Esophagus (tissue), 2 donors: ENCODE data around the gene RETREG1. TPM values are rescaled to one million over a fixed set of nuclear protein-coding genes. Genes with fewer than 3 reads are reported as not detected.
"Not testable (repeated sequence)": the region's sequence is repeated elsewhere in the genome, so short reads cannot be mapped to it uniquely, and the experiment has no call there.

Experiments
- H3K27ac ChIP-seq, 2 donors: one replicate each; pipeline ENCODE4 v1.5.1; 2013; ENCODE audit warnings: low read depth in 2 of 2, mild to moderate bottlenecking in 2 of 2, inconsistent platforms in 1 of 2, low read length in 1 of 2, moderate library complexity in 1 of 2
- H3K27me3 ChIP-seq, 2 donors: one replicate each; pipeline ENCODE4 v1.6.1; 2013; ENCODE audit warnings: low read length in 2 of 2, control low read depth in 1 of 2, mild to moderate bottlenecking in 1 of 2; ENCODE audit not compliant: insufficient read depth in 2 of 2, control insufficient read depth in 1 of 2
- H3K36me3 ChIP-seq, 2 donors: one replicate each; pipeline ENCODE4 v1.6.1; 2013; ENCODE audit warnings: low read length in 1 of 2; ENCODE audit not compliant: control insufficient read depth in 2 of 2, insufficient read depth in 2 of 2
- H3K4me1 ChIP-seq, 2 donors: one replicate each; pipeline ENCODE4 v1.6.1; 2013; ENCODE audit warnings: low read length in 1 of 2; ENCODE audit not compliant: control insufficient read depth in 2 of 2, insufficient read depth in 2 of 2
- H3K4me3 ChIP-seq, 2 donors: one replicate each; pipeline ENCODE4 v1.5.1; 2013; ENCODE audit warnings: low read length in 2 of 2, mild to moderate bottlenecking in 2 of 2, low read depth in 1 of 2, moderate library complexity in 1 of 2
- H3K9me3 ChIP-seq, 2 donors: one replicate each; pipeline ENCODE4 v1.6.1; 2013; ENCODE audit warnings: mild to moderate bottlenecking in 2 of 2, low read depth in 1 of 2, low read length in 1 of 2, moderate library complexity in 1 of 2; ENCODE audit not compliant: control insufficient read depth in 2 of 2, insufficient read depth in 1 of 2
- WGBS, 2 donors: extraction: QIAGEN DNeasy Blood & Tissue Kit; methylation state at CpG; one replicate each; pipeline ENCODE4 v1.1.7; 2013; 5-methylcytosine and 5-hydroxymethylcytosine counted together
- polyA plus RNA-seq, 2 donors: library from polyadenylated mRNA; stranded (reverse); fragments of 200-250 nt; gene quantifications; one replicate each; pipeline ENCODE4 v1.2.3, GENCODE V29; 2013
- donor health status: healthy with polysubstance abuse.
- donor health status: Bipolar disorder and iron deficiency.

RETREG1 gene
- polyA plus RNA-seq, 2 donors, result 1.0 TPM

- not testable (repeated sequence) for H3K4me1 ChIP-seq, H3K36me3 ChIP-seq, H3K4me3 ChIP-seq, H3K27ac ChIP-seq, H3K9me3 ChIP-seq, H3K27me3 ChIP-seq
These were observed 75.2 kb downstream of the RETREG1 start for GRCh38 chr5:16541592-16541991.

DNA sequence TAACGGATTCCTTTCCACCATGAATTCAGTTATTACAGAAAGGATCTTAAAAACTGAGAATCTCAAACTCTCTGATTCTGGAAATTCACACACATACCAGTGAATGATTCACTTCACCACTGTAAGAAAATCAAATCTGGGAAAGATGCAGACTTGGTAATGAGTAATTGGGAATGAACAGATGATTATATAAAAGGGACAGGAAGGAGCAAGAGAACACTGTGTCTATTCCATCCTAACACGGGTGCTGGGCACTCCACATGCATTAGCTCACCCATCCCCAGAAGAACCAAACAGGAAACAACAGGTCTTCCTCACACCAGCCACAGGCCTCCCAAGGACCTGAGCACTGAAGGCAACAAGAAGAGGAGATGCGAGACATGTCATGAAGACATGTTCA lies 76.4 kb downstream of the RETREG1 start:
- Histone ChIP-seq H3K4me3 (no peak overlapping the region), H3K27ac (no peak overlapping the region), H3K9me3 (no peaks in the 10 kb centered on the region), H3K4me1 (peaks cover 0 to 2% of the 10 kb centered on the region in 2 donors), H3K27me3 (no peaks in the 10 kb centered on the region), H3K36me3 (no peaks in the 10 kb centered on the region)
- WGBS, 2 donors, result 84 to 86% methylated on average over 3 of the region's 3 CpGs

- Histone ChIP-seq H3K4me1 (peaks cover 0 to 2% of the 10 kb centered on the region in 2 donors), H3K4me3 (no peak overlapping the region), H3K9me3 (peaks cover 0 to 1% of the 10 kb centered on the region in 2 donors), H3K27me3 (no peaks in the 10 kb centered on the region), H3K36me3 (no peaks in the 10 kb centered on the region), H3K27ac (peak overlapping the region; percentile 38 to 40)
- WGBS, 2 donors, result 31 to 36% methylated on average over 12 of the region's 12 CpGs
These were observed 77.6 kb downstream of the RETREG1 start for GRCh38 chr5:16539169-16539666.

DNA sequence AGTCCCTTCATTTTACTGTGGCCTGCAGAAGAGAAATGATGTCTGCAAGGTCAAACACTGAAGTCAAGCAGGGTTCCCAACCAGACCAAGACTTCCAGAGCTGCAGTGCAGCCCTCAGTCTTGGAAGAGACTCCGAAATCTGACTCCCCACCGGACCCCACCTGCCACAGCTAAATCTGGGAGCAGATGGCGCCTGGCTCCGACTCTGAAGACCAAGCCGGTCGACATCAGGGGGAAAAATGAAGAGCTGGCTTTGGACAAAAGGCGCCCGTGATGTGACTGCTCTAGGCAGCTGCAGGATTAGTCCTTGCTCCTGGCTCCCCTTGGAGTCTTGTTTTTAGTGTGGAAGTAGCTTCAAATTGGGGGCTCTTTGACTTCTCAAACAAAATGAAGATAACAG lies 78.8 kb downstream of the RETREG1 start:
- Histone ChIP-seq H3K27me3 (no peaks in the 10 kb centered on the region), H3K27ac (no peak overlapping the region), H3K4me1 (peaks cover 0 to 2% of the 10 kb centered on the region in 2 donors), H3K36me3 (no peaks in the 10 kb centered on the region), H3K9me3 (peaks cover 0 to 2% of the 10 kb centered on the region in 2 donors), H3K4me3 (no peak overlapping the region)
- WGBS, 2 donors, result 90 to 91% methylated on average over 8 of the region's 8 CpGs

DNA sequence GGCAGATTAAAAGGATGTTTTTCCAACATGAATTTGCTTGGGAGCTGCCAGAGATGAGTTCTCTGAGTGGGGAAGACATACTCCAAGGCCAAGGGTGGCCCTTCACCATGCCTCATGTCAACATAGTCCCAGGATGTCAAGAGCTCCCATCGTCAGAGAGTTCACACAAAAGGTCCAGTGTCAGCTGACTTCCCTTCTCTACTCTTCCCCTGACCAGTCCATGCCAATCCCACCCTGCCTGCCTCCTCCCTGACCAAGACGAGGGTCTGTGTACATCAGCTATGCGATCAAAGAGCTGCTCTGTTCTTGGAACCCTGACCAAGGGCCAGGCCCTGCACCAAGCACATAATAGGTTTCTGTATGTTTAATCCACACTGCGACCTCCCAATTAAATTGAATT lies 80.0 kb downstream of the RETREG1 start:
- Histone ChIP-seq H3K4me3 (no peak overlapping the region), H3K27me3 (no peaks in the 10 kb centered on the region), H3K36me3 (no peaks in the 10 kb centered on the region), H3K27ac (no peak overlapping the region), H3K9me3 (peaks cover 0 to 2% of the 10 kb centered on the region in 2 donors), H3K4me1 (peaks cover 0 to 2% of the 10 kb centered on the region in 2 donors)
- 84 to 94% methylated on average over 4 of the region's 4 CpGs for WGBS, 2 donors

DNA sequence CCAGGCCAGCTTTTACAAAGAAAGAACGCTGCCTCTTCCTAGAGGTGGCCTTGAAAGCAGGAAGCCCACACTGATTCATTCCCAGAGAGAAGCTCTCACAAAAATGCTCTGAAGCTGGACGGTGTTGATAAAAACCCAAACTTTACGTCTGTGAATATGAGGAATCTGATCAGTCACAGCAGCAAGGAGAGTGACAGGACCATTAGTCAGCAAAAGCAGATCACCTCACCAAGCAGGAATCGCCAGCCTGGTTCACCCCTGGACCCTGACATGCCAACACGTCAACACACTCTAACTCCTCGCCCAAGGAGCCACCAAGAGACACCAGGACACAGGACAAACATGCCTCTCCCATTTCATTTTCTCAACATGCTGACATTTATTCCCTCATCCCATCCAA lies 80.6 kb downstream of the RETREG1 start:
- 62 to 75% methylated on average over 6 of the region's 6 CpGs for WGBS, 2 donors
- H3K27ac ChIP-seq, result no peak overlapping the region
- peaks cover 0 to 2% of the 10 kb centered on the region in 2 donors for H3K9me3 ChIP-seq
- H3K27me3 ChIP-seq, result no peaks in the 10 kb centered on the region
- H3K4me3 ChIP-seq, result no peak overlapping the region
- peaks cover 0 to 2% of the 10 kb centered on the region in 2 donors for H3K4me1 ChIP-seq
- no peaks in the 10 kb centered on the region for H3K36me3 ChIP-seq

DNA sequence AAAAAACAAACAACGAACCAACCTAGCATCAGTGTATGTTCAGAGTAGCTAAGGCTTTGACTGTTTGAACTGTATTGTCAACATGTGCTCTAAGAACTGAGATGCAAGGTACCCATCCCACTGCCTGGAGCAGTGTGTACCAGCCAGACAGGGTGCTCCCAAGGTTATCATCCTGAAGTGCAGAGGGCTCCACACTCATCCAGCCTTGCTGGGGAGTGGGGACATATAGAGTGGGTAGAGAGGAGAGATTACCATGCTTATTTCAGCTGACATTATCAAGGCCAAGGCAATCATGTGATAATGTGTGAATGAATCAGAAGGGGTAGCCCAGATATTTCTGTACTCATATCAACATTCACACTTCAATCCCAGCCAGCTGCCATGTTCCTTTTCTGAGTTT lies 82.5 kb downstream of the RETREG1 start:
- Histone ChIP-seq H3K27me3 (no peaks in the 10 kb centered on the region), H3K36me3 (no peaks in the 10 kb centered on the region), H3K9me3 (peaks cover 0 to 2% of the 10 kb centered on the region in 2 donors), H3K27ac (no peak overlapping the region), H3K4me1 (peaks cover 0 to 2% of the 10 kb centered on the region in 2 donors), H3K4me3 (no peak overlapping the region)
- 89 to 94% methylated on average over 1 of the region's 1 CpG for WGBS, 2 donors

DNA sequence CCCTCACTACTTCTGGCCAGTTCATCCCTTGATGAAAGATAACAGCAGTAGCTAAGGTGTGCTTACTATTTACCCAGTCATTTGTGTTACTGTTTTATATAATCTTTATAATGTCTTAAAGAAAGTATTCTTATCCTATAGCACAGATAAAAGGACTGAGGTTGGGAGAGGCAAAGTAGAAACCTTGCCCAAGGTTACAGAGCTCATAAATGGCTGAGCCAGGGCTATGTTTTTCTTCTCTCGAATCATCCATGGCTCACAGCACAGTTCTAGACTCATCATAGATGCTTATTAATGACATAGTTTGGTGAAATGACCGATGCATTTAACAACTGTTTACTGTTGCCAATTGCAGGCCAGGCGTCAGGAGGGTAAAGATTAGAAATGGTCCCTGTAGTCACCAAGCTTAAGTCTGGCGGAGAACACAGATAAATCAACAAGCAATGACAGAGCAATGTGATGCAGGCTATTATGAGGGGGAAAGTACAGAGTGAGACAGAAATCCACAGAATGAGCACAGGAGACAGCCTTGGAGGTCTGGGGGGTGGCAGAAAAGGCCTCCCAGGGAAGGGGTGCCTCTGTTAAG lies 85.6 kb downstream of the RETREG1 start:
- Histone ChIP-seq H3K4me1 (no peaks in the 10 kb centered on the region), H3K36me3 (no peaks in the 10 kb centered on the region), H3K27me3 (no peaks in the 10 kb centered on the region), H3K4me3 (no peak overlapping the region), H3K9me3 (peaks cover 0 to 2% of the 10 kb centered on the region in 2 donors), H3K27ac (no peak overlapping the region)
- WGBS, 2 donors, result 69 to 81% methylated on average over 4 of the region's 4 CpGs

DNA sequence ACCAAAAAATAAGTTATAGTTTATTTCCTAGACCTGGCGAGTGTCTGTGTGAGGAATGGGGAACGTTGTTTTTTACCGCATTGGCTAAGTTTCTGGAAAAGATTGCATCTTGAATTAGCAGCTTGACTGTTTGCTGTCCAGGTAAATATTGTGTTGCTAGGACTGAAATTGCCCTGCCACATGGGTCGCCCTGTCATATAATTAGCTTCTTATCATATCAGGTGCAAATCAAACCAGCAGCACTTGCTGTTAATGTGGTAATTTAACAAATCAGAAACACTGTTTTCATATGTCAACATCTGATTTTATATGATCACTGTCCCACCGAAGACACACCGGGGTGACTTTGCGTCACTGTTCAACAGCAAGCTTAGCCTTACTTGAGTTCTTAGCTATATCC lies 87.5 kb downstream of the RETREG1 start:
- no peaks in the 10 kb centered on the region for H3K36me3 ChIP-seq
- no peak overlapping the region for H3K4me3 ChIP-seq
- H3K27ac ChIP-seq, result no peak overlapping the region
- H3K9me3 ChIP-seq, result peaks cover 0 to 2% of the 10 kb centered on the region in 2 donors
- WGBS, 2 donors, result 76 to 84% methylated on average over 7 of the region's 7 CpGs
- no peaks in the 10 kb centered on the region for H3K4me1 ChIP-seq
- H3K27me3 ChIP-seq, result no peaks in the 10 kb centered on the region

- 91 to 92% methylated on average over 7 of the region's 7 CpGs for WGBS, 2 donors
- H3K27ac ChIP-seq, result no peak overlapping the region
These were observed 88.3 kb downstream of the RETREG1 start for GRCh38 chr5:16528382-16529110.

More at GRCh38 chr5:16528382-16529110, 88.3 kb downstream of the RETREG1 start:
- H3K27me3 ChIP-seq, result no peaks in the 10 kb centered on the region
- no peak overlapping the region for H3K4me3 ChIP-seq
- H3K9me3 ChIP-seq, result no peaks in the 10 kb centered on the region
- no peaks in the 10 kb centered on the region for H3K36me3 ChIP-seq
- no peaks in the 10 kb centered on the region for H3K4me1 ChIP-seq
